HG03558 (cell line): ENCODE data around the gene ALKBH3.
A peak's percentile ranks its signal among the peaks of the same experiment; 100 is the strongest.

Experiments used
- ATAC-seq: cut with Tn5 transposase; IDR thresholded peaks from one replicate; pipeline ENCODE4 v1.9.1; 2021; ENCODE audit warnings: moderate number of reproducible peaks; ENCODE audit not compliant: unreplicated experiment; ENCODE audit errors: extremely low read depth

Gene ALKBH3

DNA sequence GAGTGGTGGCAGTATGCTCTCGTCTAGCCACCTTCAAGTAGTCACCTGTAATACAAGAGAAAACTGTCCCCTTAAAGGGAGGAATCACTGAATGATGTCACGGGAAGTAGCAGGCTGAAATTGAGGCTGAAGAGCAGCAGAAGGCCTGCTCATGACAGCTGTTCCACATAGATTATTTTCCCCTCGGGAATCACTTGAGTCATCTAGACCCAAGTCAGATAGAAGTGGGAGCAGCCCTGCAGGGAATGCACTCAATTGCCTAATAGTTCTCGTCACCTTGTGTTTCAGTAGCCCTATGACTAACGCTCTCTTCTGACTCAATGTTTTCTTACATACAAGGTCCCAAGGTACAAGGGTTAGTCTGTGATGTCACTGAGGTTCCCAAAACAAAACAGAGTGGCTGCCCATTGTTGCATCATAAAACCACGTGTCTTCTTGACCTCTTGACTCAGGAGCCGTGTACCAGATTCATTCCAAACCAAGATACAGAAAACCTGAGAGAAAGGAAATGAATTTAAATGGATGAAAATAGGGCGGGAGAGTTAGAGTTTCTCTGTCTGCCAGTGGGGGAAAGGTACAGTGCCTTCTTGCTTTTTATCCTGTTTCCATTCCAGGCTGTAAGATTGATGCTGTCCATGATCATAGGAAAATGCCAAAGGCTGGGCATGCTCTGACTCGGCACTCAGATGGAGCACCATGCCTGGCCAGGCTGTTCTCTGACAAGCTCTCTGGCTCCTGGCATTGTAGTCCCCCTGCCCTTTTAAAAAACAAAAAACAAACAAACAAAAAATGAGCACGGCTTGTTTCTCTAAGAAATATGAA lies 40.2 kb downstream of the ALKBH3 start:
- ATAC-seq, result peak; percentile 53

DNA sequence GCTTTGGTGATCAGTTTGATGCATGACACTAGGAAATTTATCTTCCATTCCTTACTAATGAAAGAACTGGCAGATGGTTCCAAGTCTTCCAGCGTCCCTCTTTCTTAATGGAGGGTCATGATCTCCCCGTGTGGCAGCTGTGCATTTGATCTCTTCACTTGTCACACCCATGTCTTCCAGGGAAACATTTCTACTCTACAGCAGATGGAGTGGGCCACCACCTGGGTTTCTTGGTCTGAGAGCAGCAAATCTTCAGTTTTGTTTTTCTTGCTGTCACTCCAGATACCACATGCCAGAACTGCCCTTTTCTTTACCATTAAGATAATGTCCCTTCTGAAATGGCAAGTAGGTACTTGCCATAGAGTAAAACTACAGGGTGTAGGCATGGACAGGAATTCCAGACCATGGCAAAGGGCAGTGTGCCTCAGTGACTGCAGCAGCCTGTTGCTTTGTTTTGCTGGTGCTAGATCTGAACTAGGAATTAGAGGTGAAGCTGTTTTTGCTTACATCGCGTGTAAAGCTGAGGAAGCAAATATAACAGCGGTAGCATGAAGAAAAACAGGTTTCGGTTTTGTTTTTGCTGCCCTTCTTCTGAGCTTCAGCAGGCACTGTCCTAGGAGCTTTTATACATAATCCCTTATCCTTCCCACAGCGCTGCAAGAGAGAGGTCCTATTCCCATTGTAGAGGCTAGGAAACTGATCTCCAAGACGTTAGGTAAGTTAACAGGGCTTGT lies 41.1 kb downstream of the ALKBH3 start:
- ATAC-seq, result no peak

GRCh38 chr11:43922295-43922648 lies 41.6 kb downstream of the ALKBH3 start:
- ATAC-seq, result no peak

DNA sequence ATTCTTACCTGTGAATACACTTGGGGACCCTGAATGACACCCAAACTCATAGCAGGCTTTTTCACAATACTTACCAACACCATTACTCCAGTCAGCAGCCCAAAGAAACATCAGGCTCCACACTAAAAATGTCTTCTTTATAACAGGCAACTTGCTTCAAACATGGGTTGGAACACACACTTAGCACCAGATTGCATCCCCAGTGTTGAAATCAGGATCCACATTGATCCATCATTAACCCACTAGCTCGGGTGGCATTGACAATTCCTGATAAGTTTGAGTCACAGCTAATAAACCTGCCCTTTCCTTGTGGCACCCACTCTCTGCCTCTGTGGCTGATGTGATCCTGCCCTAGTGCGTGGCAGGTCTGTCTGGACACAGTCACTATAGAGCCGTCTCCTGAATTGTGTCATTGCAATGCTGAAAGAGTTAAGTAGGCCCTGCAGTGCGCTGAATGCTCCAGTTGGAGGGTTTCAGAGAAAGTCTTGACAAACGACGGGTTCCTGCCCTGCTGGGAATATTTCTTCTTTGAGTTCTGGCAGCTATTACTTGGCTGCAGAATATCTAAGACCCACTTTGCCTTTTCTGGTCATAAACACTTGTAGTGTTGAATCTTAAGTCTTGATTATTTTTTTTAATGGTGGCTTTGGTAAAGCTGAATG lies 42.2 kb downstream of the ALKBH3 start:
- no peak for ATAC-seq

GRCh38 chr11:43923406-43924111 lies 42.9 kb downstream of the ALKBH3 start:
- ATAC-seq, result no peak

- no peak for ATAC-seq
Observed at GRCh38 chr11:43924112-43924855, 43.7 kb downstream of the ALKBH3 start.

DNA sequence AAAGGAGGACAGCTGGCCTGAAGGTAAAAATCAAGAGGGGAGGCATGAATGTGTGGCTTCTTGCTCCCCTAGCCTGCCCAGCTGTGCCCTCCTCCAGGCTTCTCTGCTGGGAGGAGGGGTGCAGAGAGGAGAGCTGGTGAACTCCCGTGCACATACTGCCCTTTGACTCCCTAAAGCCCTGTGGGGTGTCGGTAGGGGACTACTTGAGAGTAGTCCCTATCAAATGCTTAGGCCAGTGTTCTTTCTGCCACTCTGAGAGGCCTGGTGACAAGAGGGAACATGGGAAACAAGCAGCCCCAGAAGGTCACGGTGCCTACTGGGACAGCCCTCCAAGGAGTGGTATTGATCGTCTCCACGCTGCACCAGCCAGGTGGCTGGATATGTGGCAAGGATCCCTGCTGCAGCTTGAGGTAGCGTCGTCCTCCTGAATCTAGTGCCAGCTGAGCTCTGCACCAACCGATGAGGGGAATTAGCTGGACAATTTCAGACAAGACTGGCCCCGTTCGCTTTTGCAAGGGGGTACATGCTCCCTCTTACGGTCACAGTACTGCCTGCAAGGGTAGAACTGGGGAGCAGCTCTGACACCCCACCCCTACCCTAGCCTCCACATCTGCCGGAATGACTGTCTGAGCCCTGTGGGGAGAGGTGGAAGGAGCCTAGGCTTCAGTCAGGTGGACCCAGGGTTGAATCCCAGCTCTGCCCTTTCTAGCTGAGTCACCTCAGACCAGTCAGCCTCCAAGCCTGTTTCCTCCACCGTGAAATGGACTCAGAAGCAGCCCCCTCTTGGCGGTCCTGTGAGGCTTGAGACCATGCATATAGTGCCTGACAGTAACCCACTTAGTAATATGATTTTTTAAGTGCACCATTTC lies 44.7 kb downstream of the ALKBH3 start:
- ATAC-seq, result no peak

- no peak for ATAC-seq
Observed at GRCh38 chr11:43925932-43926505, 45.4 kb downstream of the ALKBH3 start.

GRCh38 chr11:43927070-43927469 lies 46.4 kb downstream of the ALKBH3 start:
- ATAC-seq, result no peak

DNA sequence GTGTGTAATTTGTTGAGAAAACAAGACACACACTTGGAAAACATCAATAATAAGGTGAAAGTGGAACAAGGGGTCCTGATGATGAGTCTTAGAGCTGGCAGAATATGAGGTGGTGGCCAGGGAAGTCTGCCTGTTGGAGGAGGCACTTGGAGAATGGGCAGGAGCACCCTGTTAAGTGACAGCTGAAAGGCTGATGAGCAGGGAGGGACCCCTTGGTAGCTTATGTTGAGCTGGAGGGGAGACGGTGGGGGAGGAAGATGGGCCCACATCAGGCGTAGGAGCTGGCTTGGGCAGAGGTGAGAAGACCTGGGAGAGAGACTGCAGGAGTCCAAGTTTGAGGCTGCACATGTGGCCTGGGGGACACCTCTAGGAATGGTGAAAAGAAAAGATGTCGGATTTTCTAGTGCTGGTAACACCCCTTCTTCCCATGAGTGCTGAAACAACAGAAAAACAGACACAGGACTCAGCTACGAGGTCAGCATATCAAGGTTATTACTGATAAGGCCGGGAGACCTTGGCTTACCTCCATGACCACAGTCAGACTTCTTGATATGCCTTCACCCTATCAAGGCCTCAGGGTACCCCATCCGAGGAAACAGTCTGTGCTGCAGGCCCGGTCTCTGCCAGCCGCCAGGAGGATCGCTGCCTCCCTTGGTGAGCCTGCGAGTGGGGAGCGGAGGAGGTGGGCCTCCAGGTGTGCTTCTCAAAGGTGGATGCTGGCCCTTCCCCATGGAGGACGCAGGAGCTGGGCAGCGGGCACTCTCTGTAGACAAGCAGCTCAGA lies 47.5 kb downstream of the ALKBH3 start:
- ATAC-seq, result no peak

DNA sequence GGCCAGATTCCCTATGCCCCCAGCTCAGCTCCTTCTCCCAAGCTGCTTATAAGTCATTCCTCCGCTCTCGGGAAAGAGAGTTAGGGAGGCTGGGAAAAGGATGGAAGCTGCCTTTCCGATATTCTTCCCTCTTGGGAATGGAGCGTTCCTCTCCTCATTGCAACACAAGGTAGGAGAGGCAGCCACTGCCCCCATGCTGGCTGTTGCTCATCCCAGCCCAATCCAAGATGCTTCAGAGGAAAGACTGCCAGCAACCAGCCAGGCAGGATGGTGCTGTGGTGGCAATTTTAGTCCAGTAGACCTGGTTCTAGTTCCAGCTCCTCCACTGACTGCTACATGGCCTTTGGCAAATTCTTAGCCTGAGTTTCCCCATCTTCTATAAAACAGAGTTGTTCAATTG lies 48.1 kb downstream of the ALKBH3 start:
- ATAC-seq, result no peak

DNA sequence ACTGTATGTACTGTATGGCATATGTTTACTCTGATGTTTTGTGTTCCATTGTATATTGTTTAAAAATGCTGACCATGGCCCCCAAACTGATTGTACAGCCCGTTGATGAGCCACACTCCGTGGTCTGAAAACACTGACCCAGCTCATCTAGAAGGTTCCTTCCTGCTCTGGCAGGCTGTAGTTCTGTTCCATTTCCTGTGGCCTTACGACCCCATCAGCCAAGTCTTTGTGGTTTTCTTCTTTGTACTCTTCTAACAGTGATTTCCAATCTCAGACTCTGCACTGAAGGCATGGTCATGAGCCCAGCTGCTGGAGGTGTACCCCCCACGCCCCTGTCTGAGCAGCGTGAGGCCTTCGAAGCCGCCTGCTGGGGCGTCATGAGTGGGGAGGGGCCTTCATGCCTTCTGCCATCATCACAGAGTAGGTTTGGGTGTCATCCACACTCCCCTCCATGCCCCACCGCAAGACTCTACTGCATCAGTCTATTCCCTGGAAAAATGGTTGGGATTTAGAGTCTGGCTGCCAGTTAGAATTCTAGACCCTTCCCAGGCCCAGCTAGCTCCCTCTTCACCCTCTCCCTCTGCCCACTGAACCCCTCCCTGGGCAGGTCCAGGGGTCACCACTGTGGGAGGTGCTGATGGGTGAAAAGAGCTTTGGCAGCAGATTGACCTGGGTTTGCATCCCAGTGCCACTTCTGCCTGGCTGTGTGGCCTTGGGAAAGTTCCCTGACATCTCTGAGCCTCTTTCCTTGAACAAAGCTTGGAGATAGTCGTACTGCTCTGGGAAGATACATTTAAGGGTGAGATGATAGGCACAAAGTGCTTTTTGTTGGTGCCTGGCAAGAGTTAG lies 50.5 kb downstream of the ALKBH3 start:
- ATAC-seq, result no peak

DNA sequence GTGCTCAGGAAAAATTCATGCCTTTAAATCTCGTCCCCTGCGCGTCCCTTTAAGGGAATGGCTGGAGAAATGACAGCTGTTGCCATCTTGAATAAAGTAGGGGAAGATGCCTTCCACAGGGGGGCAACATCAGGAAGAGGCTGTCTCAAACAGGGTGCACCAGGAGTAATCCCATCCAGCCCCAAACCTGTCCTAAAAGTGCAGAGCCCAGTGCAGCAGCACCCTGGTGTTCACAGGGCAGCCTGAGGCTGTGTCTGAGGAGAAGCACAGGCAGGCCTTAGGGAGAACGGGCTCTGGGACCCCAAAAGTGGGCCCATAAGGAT lies 51.0 kb downstream of the ALKBH3 start:
- no peak for ATAC-seq

DNA sequence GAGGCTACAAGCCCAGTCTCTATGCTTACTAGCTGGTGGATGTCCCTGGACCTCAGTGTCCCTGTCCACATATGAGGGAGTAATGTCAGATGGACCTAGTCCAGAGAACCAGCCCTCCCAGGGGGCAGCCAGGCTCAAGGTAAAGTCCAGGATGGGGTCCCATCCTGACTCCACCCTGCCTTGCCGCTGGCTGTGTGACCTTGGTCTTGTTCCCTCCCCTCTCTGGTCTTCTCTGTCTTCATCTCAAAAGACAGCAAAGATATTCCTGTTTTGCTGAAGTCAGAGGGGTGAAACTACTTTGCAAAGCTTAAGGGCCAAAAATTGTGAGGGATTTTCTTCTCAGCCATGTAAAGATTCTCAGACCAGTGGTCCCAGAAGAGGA lies 52.6 kb downstream of the ALKBH3 start:
- ATAC-seq, result no peak

- ATAC-seq, result no peak
Observed at GRCh38 chr11:43933608-43934551, 53.2 kb downstream of the ALKBH3 start.
